Measurements from ENCODE around the gene DTL.

Gene DTL

GRCh38 chr1:212124690-212125582 is 89.4 kb downstream of the DTL start:
- no peak for DNase-seq (ENCODE audit: low read depth in 4 of 4, low spot score in 1 of 4)

- no peak for DNase-seq (ENCODE audit: low read depth in 4 of 4, low spot score in 1 of 4)
Observed at GRCh38 chr1:212125654-212126053, 90.1 kb downstream of the DTL start.

- DNase-seq (ENCODE audit: low read depth in 4 of 4, low spot score in 1 of 4), result no peak
Observed at GRCh38 chr1:212127221-212127620, 91.7 kb downstream of the DTL start.

- no peak for DNase-seq (ENCODE audit: low read depth in 4 of 4, low spot score in 1 of 4)
Observed at GRCh38 chr1:212129781-212130180, 94.2 kb downstream of the DTL start.

GRCh38 chr1:212132025-212132424 is 96.5 kb downstream of the DTL start:
- DNase-seq (ENCODE audit: low read depth in 4 of 4, low spot score in 1 of 4), result no peak

GRCh38 chr1:212133319-212133718 is 97.8 kb downstream of the DTL start:
- DNase-seq (ENCODE audit: low read depth in 4 of 4, low spot score in 1 of 4), result no peak

GRCh38 chr1:212135166-212135565 is 99.6 kb downstream of the DTL start:
- no peak for DNase-seq (ENCODE audit: low read depth in 4 of 4, low spot score in 1 of 4)

- no peak for DNase-seq (ENCODE audit: low read depth in 4 of 4, low spot score in 1 of 4)
Observed at GRCh38 chr1:212137854-212138253, 102.3 kb downstream of the DTL start.

- no peak for DNase-seq (ENCODE audit: low read depth in 4 of 4, low spot score in 1 of 4)
Observed at GRCh38 chr1:212138457-212138856, 102.9 kb downstream of the DTL start.

GRCh38 chr1:212139526-212140135 is 104.1 kb downstream of the DTL start:
- no peak for DNase-seq (ENCODE audit: low read depth in 4 of 4, low spot score in 1 of 4)

GRCh38 chr1:212141404-212141803 is 105.9 kb downstream of the DTL start:
- no peak for DNase-seq (ENCODE audit: low read depth in 4 of 4, low spot score in 1 of 4)

- DNase-seq (ENCODE audit: low read depth in 4 of 4, low spot score in 1 of 4), result no peak
Observed at GRCh38 chr1:212142883-212143530, 107.5 kb downstream of the DTL start.

GRCh38 chr1:212147581-212148033 is 112.1 kb downstream of the DTL start:
- no peak for DNase-seq (ENCODE audit: low read depth in 4 of 4, low spot score in 1 of 4)

- no peak for DNase-seq (ENCODE audit: low read depth in 4 of 4, low spot score in 1 of 4)
Observed at GRCh38 chr1:212149566-212149965, 114.0 kb downstream of the DTL start.

- no peak for DNase-seq (ENCODE audit: low read depth in 4 of 4, low spot score in 1 of 4)
Observed at GRCh38 chr1:212152308-212152693, 116.8 kb downstream of the DTL start.

GRCh38 chr1:212152869-212153268 is 117.3 kb downstream of the DTL start:
- no peak for DNase-seq (ENCODE audit: low read depth in 4 of 4, low spot score in 1 of 4)

- DNase-seq (ENCODE audit: low read depth in 4 of 4, low spot score in 1 of 4), result no peak
Observed at GRCh38 chr1:212153635-212154034, 118.1 kb downstream of the DTL start.
